GM12878 (cell line): Measurements from ENCODE around the gene PFKL. TPM values are rescaled to one million over a fixed set of nuclear protein-coding genes. Genes with fewer than 3 reads are reported as not detected.

Experiments used
- BRCA1 ChIP-seq: IDR thresholded peaks from 2 replicates; pipeline ENCODE4 v1.6.1; 2011; ENCODE audit warnings: low read depth, low read length, improper control_type of control experiment
- EGR1 ChIP-seq, 2 experiments: IDR thresholded peaks; 1 replicate in 1 of 2; 2 replicates in 1 of 2; pipeline ENCODE4 v1.6.1; 2011 to 2012; ENCODE audit warnings: low read depth in 2 of 2, low read length in 2 of 2, borderline replicate concordance in 1 of 2, mild to moderate bottlenecking in 1 of 2, moderate library complexity in 1 of 2
- HCFC1 ChIP-seq: fragments of 150-350 bp; IDR thresholded peaks from 2 replicates; pipeline ENCODE4 v1.6.1; 2014; ENCODE audit warnings: low read length
- IKZF2 ChIP-seq, 2 experiments: fragments of 450-650 bp; IDR thresholded peaks; 2 replicates each; pipeline ENCODE4 v1.6.1; 2017; ENCODE audit warnings: mild to moderate bottlenecking in 2 of 2, moderate library complexity in 2 of 2
- KAT2A ChIP-seq: conservative IDR thresholded peaks from 2 replicates; pipeline ENCODE4 v1.6.1; 2011; ENCODE audit warnings: low read depth, low read length; ENCODE audit not compliant: control insufficient read depth
- LARP7 ChIP-seq: fragments of 450-650 bp; IDR thresholded peaks from 2 replicates; pipeline ENCODE4 v1.6.1; 2017; ENCODE audit warnings: mild to moderate bottlenecking
- MYB ChIP-seq: fragments of 150-350 bp; IDR thresholded peaks from 2 replicates; pipeline ENCODE4 v1.6.1; 2014; ENCODE audit warnings: mild to moderate bottlenecking, low read depth, low read length, borderline replicate concordance
- NR2F1 ChIP-seq: fragments of 450-650 bp; conservative IDR thresholded peaks from 2 replicates; pipeline ENCODE4 v1.6.1; 2017; ENCODE audit warnings: mild to moderate bottlenecking
- PAX5 ChIP-seq: IDR thresholded peaks from 2 replicates; pipeline ENCODE4 v1.6.1; 2011; ENCODE audit warnings: low read depth, low read length, borderline replicate concordance
- SMAD5 ChIP-seq: IDR thresholded peaks from 2 replicates; pipeline ENCODE4 v1.6.1; 2016; ENCODE audit warnings: antibody characterized with exemption, low read depth
- SP1 ChIP-seq: IDR thresholded peaks from one replicate; pipeline ENCODE4 v1.6.1; 2011; ENCODE audit warnings: low read depth, low read length
- TCF3 ChIP-seq: IDR thresholded peaks from 2 replicates; pipeline ENCODE4 v1.6.1; 2012; ENCODE audit warnings: low read depth, mild to moderate bottlenecking, low read length, borderline replicate concordance; ENCODE audit not compliant: insufficient read depth
- ZNF207 ChIP-seq: fragments of 450-650 bp; IDR thresholded peaks from 2 replicates; pipeline ENCODE4 v1.6.1; 2014; ENCODE audit warnings: antibody characterized with exemption, mild to moderate bottlenecking, borderline replicate concordance
- ZSCAN29 ChIP-seq: fragments of 450-650 bp; IDR thresholded peaks from 2 replicates; pipeline ENCODE4 v1.6.1; 2017; ENCODE audit warnings: mild to moderate bottlenecking, moderate library complexity
- polyA plus RNA-seq, 11 experiments: library from polyadenylated mRNA; depleted of rRNA in 4 of 11; unstranded in 6 of 11; stranded (reverse) in 5 of 11; fragments of >200 nt; fragmentation: Nextera tagmentation in 4 of 11; fragmentation: Illumina TruSeq in 1 of 11; extraction: Ambion mirVana in 4 of 11; extraction: Trizol in 1 of 11; gene quantifications; 1 replicate in 1 of 11; 2 replicates in 10 of 11; pipeline versions ENCODE4 v1.2.1 to v1.2.3, GENCODE V29; 2011 to 2016; ENCODE audit warnings: inconsistent platforms in 2 of 11, missing spikeins in 2 of 11, low read depth in 1 of 11
- total RNA-seq, 4 experiments: library from RNA; depleted of rRNA in 3 of 4; stranded (reverse); fragments of >200 nt in 3 of 4; fragmentation: Illumina TruSeq in 1 of 4; extraction: Trizol in 1 of 4; gene quantifications; 2 replicates each; pipeline versions ENCODE4 v1.2.1 to v1.2.3, GENCODE V29; 2013 to 2021
- TF ChIP-seq, protein P1 (sequence below): IDR thresholded peaks from 2 replicates; pipeline ENCODE4 v1.6.1; 2012; ENCODE audit warnings: low read length, inconsistent platforms
- TF ChIP-seq, protein P2 (sequence below): fragments of 450-650 bp; IDR thresholded peaks from 2 replicates; pipeline ENCODE4 v1.6.1; 2017; ENCODE audit warnings: mild to moderate bottlenecking
- TF ChIP-seq, protein P3 (sequence below): IDR thresholded peaks from 2 replicates; pipeline ENCODE4 v1.6.1; 2012; ENCODE audit warnings: low read depth, low read length, improper control_type of control experiment
- TF ChIP-seq, protein P4 (sequence below): fragments of 450-650 bp; IDR thresholded peaks from 2 replicates; pipeline ENCODE4 v1.6.1; 2017; ENCODE audit warnings: borderline replicate concordance
- TF ChIP-seq, protein P5 (sequence below): IDR thresholded peaks from 2 replicates; pipeline ENCODE4 v1.6.1; 2011; ENCODE audit warnings: mild to moderate bottlenecking, low read depth, low read length, moderate library complexity; ENCODE audit not compliant: insufficient replicate concordance
- TF ChIP-seq, protein P6 (sequence below): fragments of 450-650 bp; IDR thresholded peaks from 2 replicates; pipeline ENCODE4 v1.6.1; 2017; ENCODE audit warnings: low read depth, mild to moderate bottlenecking, moderate library complexity

The PFKL gene
- total and polyA plus RNA-seq, 10 of the 15 experiments (the other 5 are each of a cell fraction or from before 2014, with no cell fraction given), result 1.2 to 192 (median 112) TPM

DNA sequence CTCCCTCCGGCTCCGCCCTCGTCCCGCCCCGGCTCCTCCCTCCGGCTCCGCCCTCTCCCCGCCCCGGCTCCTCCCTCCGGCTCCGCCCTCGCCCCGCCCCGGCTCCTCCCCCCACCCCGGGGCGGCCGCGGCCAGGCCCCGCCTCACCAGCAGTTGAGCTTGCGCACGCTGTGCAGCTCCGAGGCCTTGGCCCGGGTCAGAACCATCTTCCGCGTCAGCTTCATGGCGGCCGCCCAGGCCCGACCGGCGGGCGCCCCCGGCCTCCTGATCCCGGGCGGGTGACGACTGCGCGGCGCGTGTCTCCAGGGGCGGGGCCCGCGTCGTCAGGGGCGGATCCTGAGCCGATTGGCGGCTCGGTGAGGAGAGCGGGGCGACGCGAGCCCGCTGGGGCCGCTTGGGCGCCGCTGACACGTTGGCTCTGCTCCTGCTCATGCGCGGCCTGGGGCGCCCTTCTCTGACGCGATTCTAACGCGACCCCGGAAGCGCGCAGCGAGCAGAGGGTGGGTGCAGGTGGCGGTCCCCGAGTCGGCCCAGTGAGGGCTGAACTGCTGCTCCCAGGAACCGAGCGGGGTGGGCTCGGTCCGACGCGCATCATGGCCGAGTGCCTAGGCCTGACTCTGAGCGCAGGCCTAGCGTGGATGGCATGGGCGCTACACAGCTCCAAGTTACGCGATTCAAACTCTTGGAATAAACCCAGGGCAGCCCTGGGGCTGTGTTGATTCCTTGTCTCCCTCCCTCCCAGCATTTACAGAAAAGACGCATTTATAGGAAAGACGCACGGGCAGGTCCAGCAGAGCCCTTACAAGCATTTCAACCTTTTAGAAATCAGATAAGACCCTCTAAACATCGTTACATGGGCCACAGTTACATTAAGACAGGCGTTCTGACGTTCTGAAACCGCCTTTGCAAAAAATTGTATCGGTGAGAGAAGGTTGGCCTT is 39.4 kb downstream of the PFKL start, which contains the start of gene CFAP410 (continued):
- TF ChIP-seq, protein P1, sequence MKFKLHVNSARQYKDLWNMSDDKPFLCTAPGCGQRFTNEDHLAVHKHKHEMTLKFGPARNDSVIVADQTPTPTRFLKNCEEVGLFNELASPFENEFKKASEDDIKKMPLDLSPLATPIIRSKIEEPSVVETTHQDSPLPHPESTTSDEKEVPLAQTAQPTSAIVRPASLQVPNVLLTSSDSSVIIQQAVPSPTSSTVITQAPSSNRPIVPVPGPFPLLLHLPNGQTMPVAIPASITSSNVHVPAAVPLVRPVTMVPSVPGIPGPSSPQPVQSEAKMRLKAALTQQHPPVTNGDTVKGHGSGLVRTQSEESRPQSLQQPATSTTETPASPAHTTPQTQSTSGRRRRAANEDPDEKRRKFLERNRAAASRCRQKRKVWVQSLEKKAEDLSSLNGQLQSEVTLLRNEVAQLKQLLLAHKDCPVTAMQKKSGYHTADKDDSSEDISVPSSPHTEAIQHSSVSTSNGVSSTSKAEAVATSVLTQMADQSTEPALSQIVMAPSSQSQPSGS, result no peak
- peak; percentile 60; the same call in 1 of the 2 replicates for TF ChIP-seq PAX5
- peak; percentile 85 for TF ChIP-seq HCFC1
- peak; percentile 83 for TF ChIP-seq LARP7
- TF ChIP-seq IKZF2 (IDR thresholded peaks at IDR 0.05), result no peak; a peak in 1 of 4 replicates
- peak; percentile 72 for TF ChIP-seq NR2F1
- peak; percentile 80; the same call in 1 of the 2 replicates for TF ChIP-seq SMAD5
- TF ChIP-seq, protein P2, sequence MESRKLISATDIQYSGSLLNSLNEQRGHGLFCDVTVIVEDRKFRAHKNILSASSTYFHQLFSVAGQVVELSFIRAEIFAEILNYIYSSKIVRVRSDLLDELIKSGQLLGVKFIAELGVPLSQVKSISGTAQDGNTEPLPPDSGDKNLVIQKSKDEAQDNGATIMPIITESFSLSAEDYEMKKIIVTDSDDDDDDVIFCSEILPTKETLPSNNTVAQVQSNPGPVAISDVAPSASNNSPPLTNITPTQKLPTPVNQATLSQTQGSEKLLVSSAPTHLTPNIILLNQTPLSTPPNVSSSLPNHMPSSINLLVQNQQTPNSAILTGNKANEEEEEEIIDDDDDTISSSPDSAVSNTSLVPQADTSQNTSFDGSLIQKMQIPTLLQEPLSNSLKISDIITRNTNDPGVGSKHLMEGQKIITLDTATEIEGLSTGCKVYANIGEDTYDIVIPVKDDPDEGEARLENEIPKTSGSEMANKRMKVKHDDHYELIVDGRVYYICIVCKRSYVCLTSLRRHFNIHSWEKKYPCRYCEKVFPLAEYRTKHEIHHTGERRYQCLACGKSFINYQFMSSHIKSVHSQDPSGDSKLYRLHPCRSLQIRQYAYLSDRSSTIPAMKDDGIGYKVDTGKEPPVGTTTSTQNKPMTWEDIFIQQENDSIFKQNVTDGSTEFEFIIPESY, result no peak
- TF ChIP-seq, protein P3, sequence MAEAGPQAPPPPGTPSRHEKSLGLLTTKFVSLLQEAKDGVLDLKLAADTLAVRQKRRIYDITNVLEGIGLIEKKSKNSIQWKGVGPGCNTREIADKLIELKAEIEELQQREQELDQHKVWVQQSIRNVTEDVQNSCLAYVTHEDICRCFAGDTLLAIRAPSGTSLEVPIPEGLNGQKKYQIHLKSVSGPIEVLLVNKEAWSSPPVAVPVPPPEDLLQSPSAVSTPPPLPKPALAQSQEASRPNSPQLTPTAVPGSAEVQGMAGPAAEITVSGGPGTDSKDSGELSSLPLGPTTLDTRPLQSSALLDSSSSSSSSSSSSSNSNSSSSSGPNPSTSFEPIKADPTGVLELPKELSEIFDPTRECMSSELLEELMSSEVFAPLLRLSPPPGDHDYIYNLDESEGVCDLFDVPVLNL, result peak; percentile 52; the same call in 1 of the 2 replicates
- TF ChIP-seq, protein P4, sequence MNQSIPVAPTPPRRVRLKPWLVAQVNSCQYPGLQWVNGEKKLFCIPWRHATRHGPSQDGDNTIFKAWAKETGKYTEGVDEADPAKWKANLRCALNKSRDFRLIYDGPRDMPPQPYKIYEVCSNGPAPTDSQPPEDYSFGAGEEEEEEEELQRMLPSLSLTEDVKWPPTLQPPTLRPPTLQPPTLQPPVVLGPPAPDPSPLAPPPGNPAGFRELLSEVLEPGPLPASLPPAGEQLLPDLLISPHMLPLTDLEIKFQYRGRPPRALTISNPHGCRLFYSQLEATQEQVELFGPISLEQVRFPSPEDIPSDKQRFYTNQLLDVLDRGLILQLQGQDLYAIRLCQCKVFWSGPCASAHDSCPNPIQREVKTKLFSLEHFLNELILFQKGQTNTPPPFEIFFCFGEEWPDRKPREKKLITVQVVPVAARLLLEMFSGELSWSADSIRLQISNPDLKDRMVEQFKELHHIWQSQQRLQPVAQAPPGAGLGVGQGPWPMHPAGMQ, result no peak
- TF ChIP-seq BRCA1, result 0 out of 2 replicates have a peak, but pooled peaks have one; percentile 31
- TF ChIP-seq, protein P5, sequence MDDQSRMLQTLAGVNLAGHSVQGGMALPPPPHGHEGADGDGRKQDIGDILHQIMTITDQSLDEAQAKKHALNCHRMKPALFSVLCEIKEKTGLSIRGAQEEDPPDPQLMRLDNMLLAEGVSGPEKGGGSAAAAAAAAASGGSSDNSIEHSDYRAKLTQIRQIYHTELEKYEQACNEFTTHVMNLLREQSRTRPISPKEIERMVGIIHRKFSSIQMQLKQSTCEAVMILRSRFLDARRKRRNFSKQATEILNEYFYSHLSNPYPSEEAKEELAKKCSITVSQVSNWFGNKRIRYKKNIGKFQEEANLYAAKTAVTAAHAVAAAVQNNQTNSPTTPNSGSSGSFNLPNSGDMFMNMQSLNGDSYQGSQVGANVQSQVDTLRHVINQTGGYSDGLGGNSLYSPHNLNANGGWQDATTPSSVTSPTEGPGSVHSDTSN, result no peak
- TF ChIP-seq ZSCAN29, result no peak
- TF ChIP-seq, protein P6, sequence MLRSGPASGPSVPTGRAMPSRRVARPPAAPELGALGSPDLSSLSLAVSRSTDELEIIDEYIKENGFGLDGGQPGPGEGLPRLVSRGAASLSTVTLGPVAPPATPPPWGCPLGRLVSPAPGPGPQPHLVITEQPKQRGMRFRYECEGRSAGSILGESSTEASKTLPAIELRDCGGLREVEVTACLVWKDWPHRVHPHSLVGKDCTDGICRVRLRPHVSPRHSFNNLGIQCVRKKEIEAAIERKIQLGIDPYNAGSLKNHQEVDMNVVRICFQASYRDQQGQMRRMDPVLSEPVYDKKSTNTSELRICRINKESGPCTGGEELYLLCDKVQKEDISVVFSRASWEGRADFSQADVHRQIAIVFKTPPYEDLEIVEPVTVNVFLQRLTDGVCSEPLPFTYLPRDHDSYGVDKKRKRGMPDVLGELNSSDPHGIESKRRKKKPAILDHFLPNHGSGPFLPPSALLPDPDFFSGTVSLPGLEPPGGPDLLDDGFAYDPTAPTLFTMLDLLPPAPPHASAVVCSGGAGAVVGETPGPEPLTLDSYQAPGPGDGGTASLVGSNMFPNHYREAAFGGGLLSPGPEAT, result peak; percentile 80; the same call in 1 of the 2 replicates
- TF ChIP-seq EGR1 (IDR thresholded peaks at IDR 0.05; ENCODE audit: borderline replicate concordance in 1 of 2, low read depth in 2 of 2, low read length in 2 of 2), result peak in 1 of 2 experiments; percentile 30; a peak in 1 of 3 replicates
- TF ChIP-seq TCF3, result peak; percentile 80; the same call in 1 of the 2 replicates
- peak; percentile 78 for TF ChIP-seq ZNF207
- TF ChIP-seq KAT2A, result no peak
- peak; percentile 81 for TF ChIP-seq SP1
- TF ChIP-seq MYB, result no peak
